Endothelial cell of umbilical vein (primary cell): ENCODE results near the gene SCUBE3.

Experiments used
- CTCF ChIP-seq, 2 donors: IDR thresholded peaks; 1 replicate in 1 of 2; 2 replicates in 1 of 2; pipeline ENCODE4 v1.5.1; 2011; ENCODE audit warnings: low read length in 2 of 2, mild to moderate bottlenecking in 2 of 2, moderate library complexity in 2 of 2, control low read depth in 1 of 2, inconsistent platforms in 1 of 2, low read depth in 1 of 2; ENCODE audit not compliant: insufficient read depth in 1 of 2; ENCODE audit errors: extremely low read depth in 1 of 2
- EZH2 ChIP-seq: IDR thresholded peaks from 2 replicates; pipeline ENCODE4 v1.6.1; 2012; ENCODE audit warnings: borderline replicate concordance, low read depth, mild to moderate bottlenecking, moderate library complexity, low read length, inconsistent platforms; ENCODE audit not compliant: severe bottlenecking
- FOS ChIP-seq: IDR thresholded peaks from 2 replicates; pipeline ENCODE4 v1.6.1; 2011; ENCODE audit warnings: mild to moderate bottlenecking, low read length, moderate library complexity, borderline replicate concordance; ENCODE audit not compliant: insufficient read depth
- POLR2A ChIP-seq: IDR thresholded peaks from 2 replicates; pipeline ENCODE4 v1.6.1; 2012; ENCODE audit warnings: low read depth, mild to moderate bottlenecking, control low read depth, low read length
- POLR2AphosphoS5 ChIP-seq: IDR thresholded peaks from 2 replicates; pipeline ENCODE4 v1.6.1; 2012; ENCODE audit warnings: low read depth, mild to moderate bottlenecking, control low read depth, low read length, moderate library complexity; ENCODE audit not compliant: insufficient read depth

DNA sequence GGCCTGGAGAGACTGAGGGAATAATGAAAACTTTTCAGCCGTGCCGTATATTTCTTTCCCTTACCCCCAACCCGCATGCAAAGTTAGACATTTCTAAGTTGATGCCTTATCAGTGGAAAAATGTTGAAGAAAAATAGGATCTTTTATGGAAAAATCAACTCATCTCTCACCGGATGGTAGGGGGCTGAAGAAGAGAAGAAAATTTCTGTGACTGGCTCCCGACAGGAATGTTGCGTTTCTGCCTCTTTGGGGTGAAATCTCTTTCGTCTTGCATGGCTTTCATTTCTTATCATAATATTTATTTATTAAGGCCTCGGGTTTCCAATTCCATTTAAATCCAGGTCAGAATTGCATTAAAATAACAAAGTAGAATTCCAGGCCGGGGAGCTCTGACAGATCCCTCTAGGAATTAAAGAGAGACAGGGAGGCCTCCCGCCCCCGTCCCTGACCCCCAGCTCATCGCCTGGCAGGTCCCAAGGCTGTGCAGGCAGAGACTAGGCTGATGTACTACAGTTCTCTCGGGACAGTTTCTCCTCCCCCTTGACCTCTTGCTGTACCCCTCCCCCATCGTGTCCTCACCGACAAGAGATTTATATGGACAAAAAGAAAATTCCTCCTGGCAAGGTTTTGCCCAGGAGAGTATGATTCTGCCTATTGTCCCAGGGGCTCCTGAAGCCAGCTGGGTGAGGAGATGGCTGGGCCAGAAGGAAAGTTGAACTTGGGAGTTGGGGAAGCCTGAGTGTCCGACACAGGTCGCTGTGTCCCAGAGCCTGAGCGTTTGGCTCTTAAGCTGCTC is 1.3 kb downstream of the SCUBE3 start:
- TF ChIP-seq CTCF (IDR thresholded peaks at IDR 0.05; ENCODE audit: extremely low read depth in 1 of 2, insufficient read depth in 1 of 2, low read depth in 1 of 2, low read length in 2 of 2) (no peak), POLR2A (no peak), POLR2AphosphoS5 (no peak), FOS (no peak), EZH2 (no peak)
